ENCODE data around the gene OOSP1.
"Not testable (repeated sequence)": the region's sequence is repeated elsewhere in the genome, so short reads cannot be mapped to it uniquely, and the experiment has no call there.

OOSP1 gene

GRCh38 chr11:59938132-59938531 lies at the start of gene OOSP1:
Gene OOSP1, plus strand, starts transcription at chr11:59938432. Its CDS starts 23 bp downstream, at chr11:59938455.
- no peak for DNase-seq (ENCODE audit: low read depth in 2 of 2)

- DNase-seq (ENCODE audit: low read depth in 2 of 2): no peak
Measured at GRCh38 chr11:59891781-59892181, 46.5 kb upstream of the OOSP1 start.

GRCh38 chr11:59894616-59895015 lies 43.6 kb upstream of the OOSP1 start:
- no peak for DNase-seq (ENCODE audit: low read depth in 2 of 2)

- no peak for DNase-seq (ENCODE audit: low read depth in 2 of 2)
Measured at GRCh38 chr11:59898046-59898445, 40.2 kb upstream of the OOSP1 start.

- no peak for DNase-seq (ENCODE audit: low read depth in 2 of 2)
Measured at GRCh38 chr11:59898650-59899049, 39.6 kb upstream of the OOSP1 start.

GRCh38 chr11:59899532-59899931 lies 38.7 kb upstream of the OOSP1 start:
- DNase-seq (ENCODE audit: low read depth in 2 of 2): no peak

GRCh38 chr11:59900366-59901126 lies 37.7 kb upstream of the OOSP1 start:
- DNase-seq (ENCODE audit: low read depth in 2 of 2): no peak

- DNase-seq (ENCODE audit: low read depth in 2 of 2): no peak
Measured at GRCh38 chr11:59901306-59901705, 36.9 kb upstream of the OOSP1 start.

- DNase-seq (ENCODE audit: low read depth in 2 of 2): not testable (repeated sequence)
Measured at GRCh38 chr11:59903569-59903968, 34.7 kb upstream of the OOSP1 start.

- no peak for DNase-seq (ENCODE audit: low read depth in 2 of 2)
Measured at GRCh38 chr11:59918480-59918879, 19.8 kb upstream of the OOSP1 start.

GRCh38 chr11:59918987-59919589 lies 19.1 kb upstream of the OOSP1 start:
- DNase-seq (ENCODE audit: low read depth in 2 of 2): no peak

GRCh38 chr11:59923813-59924212 lies 14.4 kb upstream of the OOSP1 start:
- no peak for DNase-seq (ENCODE audit: low read depth in 2 of 2)

GRCh38 chr11:59931688-59932087 lies 6.5 kb upstream of the OOSP1 start:
- no peak for DNase-seq (ENCODE audit: low read depth in 2 of 2)

- DNase-seq (ENCODE audit: low read depth in 2 of 2): no peak
Measured at GRCh38 chr11:59938718-59939117, 486 bp downstream of the OOSP1 start.

- DNase-seq (ENCODE audit: low read depth in 2 of 2): no peak
Measured at GRCh38 chr11:59939482-59939881, 1.2 kb downstream of the OOSP1 start.

- no peak for DNase-seq (ENCODE audit: low read depth in 2 of 2)
Measured at GRCh38 chr11:59941091-59941490, 2.9 kb downstream of the OOSP1 start.

- no peak for DNase-seq (ENCODE audit: low read depth in 2 of 2)
Measured at GRCh38 chr11:59943997-59944714, 5.9 kb downstream of the OOSP1 start.

- no peak for DNase-seq (ENCODE audit: low read depth in 2 of 2)
Measured at GRCh38 chr11:59944720-59945119, 6.5 kb downstream of the OOSP1 start.

GRCh38 chr11:59953463-59954218 lies 15.4 kb downstream of the OOSP1 start:
- no peak for DNase-seq (ENCODE audit: low read depth in 2 of 2)

GRCh38 chr11:59954219-59954847 lies 16.1 kb downstream of the OOSP1 start:
- DNase-seq (ENCODE audit: low read depth in 2 of 2): no peak

- DNase-seq (ENCODE audit: low read depth in 2 of 2): no peak
Measured at GRCh38 chr11:59957094-59957493, 18.9 kb downstream of the OOSP1 start.

Data from stimulated activated CD8-positive, alpha-beta memory T cell treated with anti-CD3 and anti-CD28 coated beads, Interleukin-7, amount 100 ng/mL, for 4 hours (primary cell).